HK-2 (cell line): ENCODE results near the gene PAK1.
A peak's percentile ranks its signal among the peaks of the same experiment; 100 is the strongest.
"Not testable (repeated sequence)": the region's sequence is repeated elsewhere in the genome, so short reads cannot be mapped to it uniquely, and the experiment has no call there.

Experiments used
- DNase-seq: peaks from one replicate; pipeline ENCODE4 v3.0.0-alpha.2; 2018; ENCODE audit not compliant: unreplicated experiment

Gene PAK1

GRCh38 chr11:77473801-77474683 is at the start of gene PAK1:
TSS of gene PAK1 (minus strand) at chr11:77474094. CDS start at chr11:77392520, 81,574 bp downstream.
- DNase-seq, result peak; percentile 76

GRCh38 chr11:77522215-77522614 is 48.3 kb upstream of the PAK1 start:
- no peak for DNase-seq

GRCh38 chr11:77519847-77520246 is 46.0 kb upstream of the PAK1 start:
- DNase-seq, result no peak

- DNase-seq, result no peak
These were observed 44.6 kb upstream of the PAK1 start for GRCh38 chr11:77518471-77518870.

GRCh38 chr11:77517753-77518152 is 43.9 kb upstream of the PAK1 start:
- DNase-seq, result no peak

- no peak for DNase-seq
These were observed 43.3 kb upstream of the PAK1 start for GRCh38 chr11:77517226-77517625.

- no peak for DNase-seq
These were observed 41.6 kb upstream of the PAK1 start for GRCh38 chr11:77515483-77515882.

GRCh38 chr11:77515063-77515462 is 41.2 kb upstream of the PAK1 start:
- DNase-seq, result no peak

GRCh38 chr11:77512092-77512491 is 38.2 kb upstream of the PAK1 start:
- no peak for DNase-seq

- DNase-seq, result no peak
These were observed 37.0 kb upstream of the PAK1 start for GRCh38 chr11:77510851-77511250.

- DNase-seq, result no peak
These were observed 36.2 kb upstream of the PAK1 start for GRCh38 chr11:77510095-77510494.

- no peak for DNase-seq
These were observed 34.1 kb upstream of the PAK1 start for GRCh38 chr11:77508019-77508418.

GRCh38 chr11:77506857-77507256 is 33.0 kb upstream of the PAK1 start:
- no peak for DNase-seq

- DNase-seq, result no peak
These were observed 32.1 kb upstream of the PAK1 start for GRCh38 chr11:77505956-77506355.

- DNase-seq, result no peak
These were observed 29.1 kb upstream of the PAK1 start for GRCh38 chr11:77503006-77503405.

GRCh38 chr11:77502346-77502905 is 28.5 kb upstream of the PAK1 start:
- no peak for DNase-seq

GRCh38 chr11:77501758-77502157 is 27.9 kb upstream of the PAK1 start:
- no peak for DNase-seq

GRCh38 chr11:77497368-77497767 is 23.5 kb upstream of the PAK1 start:
- DNase-seq, result no peak

- no peak for DNase-seq
These were observed 21.6 kb upstream of the PAK1 start for GRCh38 chr11:77495526-77495925.

GRCh38 chr11:77490035-77490434 is 16.1 kb upstream of the PAK1 start:
- DNase-seq, result not testable (repeated sequence)

GRCh38 chr11:77487790-77488189 is 13.9 kb upstream of the PAK1 start:
- DNase-seq, result no peak

GRCh38 chr11:77479746-77480352 is 6.0 kb upstream of the PAK1 start:
- DNase-seq, result no peak

- no peak for DNase-seq
These were observed 1.3 kb upstream of the PAK1 start for GRCh38 chr11:77475206-77475605.
